Measurements from ENCODE around the gene NKD2.

The NKD2 gene

GRCh38 chr5:1028481-1029281, 20.1 kb downstream of the NKD2 start:
- H3K4me1 ChIP-seq (ENCODE audit: control insufficient read depth, low read depth, low read length), result no peaks in the 10 kb centered on the region
- no peaks in the 10 kb centered on the region for H3K36me3 ChIP-seq (ENCODE audit: control insufficient read depth, low read depth, low read length)
- H3K27ac ChIP-seq (ENCODE audit: low read length), result no peak overlapping the region
- H3K9me3 ChIP-seq (ENCODE audit: control insufficient read depth, low read depth, low read length), result no peaks in the 10 kb centered on the region
- H3K9ac ChIP-seq (ENCODE audit: low read length), result no peak overlapping the region
- no peak overlapping the region for H3K4me3 ChIP-seq (ENCODE audit: low read length)
- no peaks in the 10 kb centered on the region for H3K27me3 ChIP-seq (ENCODE audit: control insufficient read depth, insufficient read depth, low read length)

- H3K9me3 ChIP-seq (ENCODE audit: control insufficient read depth, low read depth, low read length), result no peaks in the 10 kb centered on the region
- no peaks in the 10 kb centered on the region for H3K36me3 ChIP-seq (ENCODE audit: control insufficient read depth, low read depth, low read length)
Measured at GRCh38 chr5:1029282-1029944, 20.8 kb downstream of the NKD2 start.

GRCh38 chr5:1029945-1030625, 21.5 kb downstream of the NKD2 start:
- H3K4me3 ChIP-seq (ENCODE audit: low read length), result no peak overlapping the region
- no peaks in the 10 kb centered on the region for H3K27me3 ChIP-seq (ENCODE audit: control insufficient read depth, insufficient read depth, low read length)
- no peak overlapping the region for H3K9ac ChIP-seq (ENCODE audit: low read length)
- no peaks in the 10 kb centered on the region for H3K36me3 ChIP-seq (ENCODE audit: control insufficient read depth, low read depth, low read length)
- no peak overlapping the region for H3K27ac ChIP-seq (ENCODE audit: low read length)
- no peaks in the 10 kb centered on the region for H3K9me3 ChIP-seq (ENCODE audit: control insufficient read depth, low read depth, low read length)
- no peaks in the 10 kb centered on the region for H3K4me1 ChIP-seq (ENCODE audit: control insufficient read depth, low read depth, low read length)

More at GRCh38 chr5:1029282-1029944, 20.8 kb downstream of the NKD2 start:
- H3K9ac ChIP-seq (ENCODE audit: low read length), result no peak overlapping the region
- H3K27me3 ChIP-seq (ENCODE audit: control insufficient read depth, insufficient read depth, low read length), result no peaks in the 10 kb centered on the region
- no peaks in the 10 kb centered on the region for H3K4me1 ChIP-seq (ENCODE audit: control insufficient read depth, low read depth, low read length)
- no peak overlapping the region for H3K4me3 ChIP-seq (ENCODE audit: low read length)
- H3K27ac ChIP-seq (ENCODE audit: low read length), result no peak overlapping the region

- Histone ChIP-seq H3K27ac (ENCODE audit: low read length) (no peak overlapping the region), H3K4me3 (ENCODE audit: low read length) (no peak overlapping the region), H3K36me3 (ENCODE audit: control insufficient read depth, low read depth, low read length) (no peaks in the 10 kb centered on the region), H3K9me3 (ENCODE audit: control insufficient read depth, low read depth, low read length) (no peaks in the 10 kb centered on the region), H3K9ac (ENCODE audit: low read length) (no peak overlapping the region), H3K4me1 (ENCODE audit: control insufficient read depth, low read depth, low read length) (no peaks in the 10 kb centered on the region), H3K27me3 (ENCODE audit: control insufficient read depth, insufficient read depth, low read length) (no peaks in the 10 kb centered on the region)
Measured at GRCh38 chr5:1030801-1031271, 22.2 kb downstream of the NKD2 start.

GRCh38 chr5:1031306-1031959, 22.8 kb downstream of the NKD2 start:
- Histone ChIP-seq H3K27me3 (ENCODE audit: control insufficient read depth, insufficient read depth, low read length) (no peaks in the 10 kb centered on the region), H3K4me3 (ENCODE audit: low read length) (no peak overlapping the region), H3K36me3 (ENCODE audit: control insufficient read depth, low read depth, low read length) (no peaks in the 10 kb centered on the region), H3K9ac (ENCODE audit: low read length) (no peak overlapping the region), H3K9me3 (ENCODE audit: control insufficient read depth, low read depth, low read length) (no peaks in the 10 kb centered on the region), H3K4me1 (ENCODE audit: control insufficient read depth, low read depth, low read length) (no peaks in the 10 kb centered on the region), H3K27ac (ENCODE audit: low read length) (no peak overlapping the region)

- no peaks in the 10 kb centered on the region for H3K36me3 ChIP-seq (ENCODE audit: control insufficient read depth, low read depth, low read length)
- H3K4me3 ChIP-seq (ENCODE audit: low read length), result no peak overlapping the region
- no peaks in the 10 kb centered on the region for H3K4me1 ChIP-seq (ENCODE audit: control insufficient read depth, low read depth, low read length)
- H3K9ac ChIP-seq (ENCODE audit: low read length), result no peak overlapping the region
- no peaks in the 10 kb centered on the region for H3K9me3 ChIP-seq (ENCODE audit: control insufficient read depth, low read depth, low read length)
- H3K27ac ChIP-seq (ENCODE audit: low read length), result no peak overlapping the region
- no peaks in the 10 kb centered on the region for H3K27me3 ChIP-seq (ENCODE audit: control insufficient read depth, insufficient read depth, low read length)
Measured at GRCh38 chr5:1032011-1032410, 23.4 kb downstream of the NKD2 start.

- H3K27ac ChIP-seq (ENCODE audit: low read length), result no peak overlapping the region
- H3K4me3 ChIP-seq (ENCODE audit: low read length), result no peak overlapping the region
- H3K9me3 ChIP-seq (ENCODE audit: control insufficient read depth, low read depth, low read length), result no peaks in the 10 kb centered on the region
- H3K36me3 ChIP-seq (ENCODE audit: control insufficient read depth, low read depth, low read length), result no peaks in the 10 kb centered on the region
- H3K4me1 ChIP-seq (ENCODE audit: control insufficient read depth, low read depth, low read length), result no peaks in the 10 kb centered on the region
- no peak overlapping the region for H3K9ac ChIP-seq (ENCODE audit: low read length)
- no peaks in the 10 kb centered on the region for H3K27me3 ChIP-seq (ENCODE audit: control insufficient read depth, insufficient read depth, low read length)
Measured at GRCh38 chr5:1032551-1033027, 24.0 kb downstream of the NKD2 start.

GRCh38 chr5:1033178-1033577, 24.6 kb downstream of the NKD2 start:
- Histone ChIP-seq H3K4me1 (ENCODE audit: control insufficient read depth, low read depth, low read length) (no peaks in the 10 kb centered on the region), H3K4me3 (ENCODE audit: low read length) (no peak overlapping the region), H3K27ac (ENCODE audit: low read length) (no peak overlapping the region), H3K9ac (ENCODE audit: low read length) (no peak overlapping the region), H3K27me3 (ENCODE audit: control insufficient read depth, insufficient read depth, low read length) (no peaks in the 10 kb centered on the region), H3K9me3 (ENCODE audit: control insufficient read depth, low read depth, low read length) (no peaks in the 10 kb centered on the region), H3K36me3 (ENCODE audit: control insufficient read depth, low read depth, low read length) (no peaks in the 10 kb centered on the region)

- H3K27ac ChIP-seq (ENCODE audit: low read length), result no peak overlapping the region
- H3K9ac ChIP-seq (ENCODE audit: low read length), result no peak overlapping the region
- H3K4me1 ChIP-seq (ENCODE audit: control insufficient read depth, low read depth, low read length), result no peaks in the 10 kb centered on the region
- no peaks in the 10 kb centered on the region for H3K36me3 ChIP-seq (ENCODE audit: control insufficient read depth, low read depth, low read length)
- H3K4me3 ChIP-seq (ENCODE audit: low read length), result no peak overlapping the region
- H3K27me3 ChIP-seq (ENCODE audit: control insufficient read depth, insufficient read depth, low read length), result no peaks in the 10 kb centered on the region
- H3K9me3 ChIP-seq (ENCODE audit: control insufficient read depth, low read depth, low read length), result no peaks in the 10 kb centered on the region
Measured at GRCh38 chr5:1033606-1034420, 25.2 kb downstream of the NKD2 start.

- no peaks in the 10 kb centered on the region for H3K4me1 ChIP-seq (ENCODE audit: control insufficient read depth, low read depth, low read length)
- no peak overlapping the region for H3K4me3 ChIP-seq (ENCODE audit: low read length)
- no peak overlapping the region for H3K9ac ChIP-seq (ENCODE audit: low read length)
- H3K27me3 ChIP-seq (ENCODE audit: control insufficient read depth, insufficient read depth, low read length), result no peaks in the 10 kb centered on the region
- H3K9me3 ChIP-seq (ENCODE audit: control insufficient read depth, low read depth, low read length), result no peaks in the 10 kb centered on the region
- no peaks in the 10 kb centered on the region for H3K36me3 ChIP-seq (ENCODE audit: control insufficient read depth, low read depth, low read length)
- no peak overlapping the region for H3K27ac ChIP-seq (ENCODE audit: low read length)
Measured at GRCh38 chr5:1034421-1034905, 25.9 kb downstream of the NKD2 start.

Measured in iPS-18a (cell line).